HCEC 1CT (cell line): ENCODE results near the gene ZKSCAN1.
A peak's percentile ranks its signal among the peaks of the same experiment; 100 is the strongest.

ENCODE experiments used
- DNase-seq: peaks from one replicate; pipeline ENCODE4 v3.0.0-alpha.2; 2017

Gene ZKSCAN1

GRCh38 chr7:100040575-100040974, 25.2 kb downstream of the ZKSCAN1 start:
- no peak for DNase-seq

GRCh38 chr7:100044718-100045117, 29.3 kb downstream of the ZKSCAN1 start:
- no peak for DNase-seq

DNA sequence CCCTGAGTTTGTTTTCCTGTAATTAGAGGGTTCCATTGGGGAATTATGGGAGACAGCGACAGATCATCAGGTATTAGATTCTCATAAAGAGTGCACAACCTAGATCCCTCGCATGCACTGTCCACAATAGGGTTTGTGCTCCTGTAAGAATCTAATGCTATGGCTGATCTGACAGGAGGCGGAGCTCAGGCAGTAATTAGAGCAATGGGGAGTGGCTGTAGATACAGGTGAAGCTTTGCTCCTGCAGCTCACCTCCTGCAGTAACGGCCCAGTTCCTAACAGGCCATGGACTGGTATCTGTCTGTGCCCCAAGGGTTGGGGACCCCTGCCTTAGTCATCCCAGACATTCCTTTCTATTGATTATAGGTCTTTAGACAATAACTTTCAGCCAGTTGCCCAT, 33.3 kb downstream of the ZKSCAN1 start:
- no peak for DNase-seq

- peak; percentile 75 for DNase-seq
These were observed 34.3 kb downstream of the ZKSCAN1 start, which contains the start of gene ZSCAN21 for GRCh38 chr7:100049441-100050291. Gene ZSCAN21 (plus strand): TSS chr7:100049774. CDS start chr7:100057007, 7,233 bp downstream.

DNA sequence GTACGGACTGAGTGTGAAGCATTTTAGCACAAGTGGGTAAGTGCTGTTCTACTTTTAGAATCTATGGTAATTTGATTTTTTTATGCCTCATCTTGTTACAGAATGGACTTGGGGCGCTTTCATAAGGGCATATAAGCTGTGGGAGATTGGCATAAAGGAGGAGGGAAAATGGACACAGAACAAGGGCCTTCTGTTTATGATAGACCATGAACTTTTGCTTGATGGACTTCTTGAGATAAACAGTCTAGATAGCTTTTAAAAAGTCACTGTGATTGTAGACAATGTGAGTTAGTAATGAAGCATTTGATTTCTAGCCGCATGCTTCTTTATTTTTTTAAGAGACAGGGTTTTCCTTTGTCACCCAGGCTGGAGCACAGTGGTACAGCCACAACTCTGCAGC, 36.2 kb downstream of the ZKSCAN1 start:
- DNase-seq, result no peak

GRCh38 chr7:100053215-100053614, 37.8 kb downstream of the ZKSCAN1 start:
- peak; percentile 81 for DNase-seq

DNA sequence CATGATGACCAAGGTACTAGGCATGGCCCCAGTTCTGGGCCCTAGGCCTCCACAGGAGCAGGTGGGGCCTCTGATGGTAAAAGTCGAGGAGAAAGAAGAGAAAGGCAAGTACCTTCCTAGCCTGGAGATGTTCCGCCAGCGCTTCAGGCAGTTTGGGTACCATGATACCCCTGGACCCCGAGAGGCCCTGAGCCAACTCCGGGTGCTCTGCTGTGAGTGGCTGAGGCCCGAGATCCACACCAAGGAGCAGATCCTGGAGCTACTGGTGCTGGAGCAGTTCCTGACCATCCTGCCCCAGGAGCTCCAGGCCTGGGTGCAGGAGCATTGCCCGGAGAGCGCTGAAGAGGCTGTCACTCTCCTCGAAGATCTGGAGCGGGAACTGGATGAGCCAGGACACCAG, 41.6 kb downstream of the ZKSCAN1 start:
- no peak for DNase-seq

GRCh38 chr7:100059251-100059739, 43.9 kb downstream of the ZKSCAN1 start:
- DNase-seq, result no peak

GRCh38 chr7:100061518-100062193, 46.3 kb downstream of the ZKSCAN1 start:
- DNase-seq, result no peak

DNA sequence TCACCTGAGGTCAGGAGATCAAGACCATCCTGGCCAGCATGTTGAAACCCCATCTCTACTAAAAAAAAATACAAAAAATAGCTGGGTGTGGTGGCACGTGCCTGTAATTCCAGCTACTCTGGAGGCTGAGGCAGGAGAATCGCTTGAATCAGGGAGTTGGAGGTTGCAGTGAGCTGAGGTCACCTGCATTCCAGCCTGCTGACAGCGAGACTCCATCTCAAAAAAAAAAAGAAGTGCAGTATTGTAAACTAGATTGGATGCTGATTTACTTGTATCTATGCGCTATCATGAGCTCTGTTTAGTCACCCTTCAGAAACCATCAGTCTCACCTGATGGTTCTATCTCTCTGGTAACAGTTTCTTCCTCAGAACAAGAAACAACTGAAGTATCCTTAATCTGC, 48.0 kb downstream of the ZKSCAN1 start:
- no peak for DNase-seq

GRCh38 chr7:100064162-100064561, 48.8 kb downstream of the ZKSCAN1 start:
- DNase-seq, result no peak

DNA sequence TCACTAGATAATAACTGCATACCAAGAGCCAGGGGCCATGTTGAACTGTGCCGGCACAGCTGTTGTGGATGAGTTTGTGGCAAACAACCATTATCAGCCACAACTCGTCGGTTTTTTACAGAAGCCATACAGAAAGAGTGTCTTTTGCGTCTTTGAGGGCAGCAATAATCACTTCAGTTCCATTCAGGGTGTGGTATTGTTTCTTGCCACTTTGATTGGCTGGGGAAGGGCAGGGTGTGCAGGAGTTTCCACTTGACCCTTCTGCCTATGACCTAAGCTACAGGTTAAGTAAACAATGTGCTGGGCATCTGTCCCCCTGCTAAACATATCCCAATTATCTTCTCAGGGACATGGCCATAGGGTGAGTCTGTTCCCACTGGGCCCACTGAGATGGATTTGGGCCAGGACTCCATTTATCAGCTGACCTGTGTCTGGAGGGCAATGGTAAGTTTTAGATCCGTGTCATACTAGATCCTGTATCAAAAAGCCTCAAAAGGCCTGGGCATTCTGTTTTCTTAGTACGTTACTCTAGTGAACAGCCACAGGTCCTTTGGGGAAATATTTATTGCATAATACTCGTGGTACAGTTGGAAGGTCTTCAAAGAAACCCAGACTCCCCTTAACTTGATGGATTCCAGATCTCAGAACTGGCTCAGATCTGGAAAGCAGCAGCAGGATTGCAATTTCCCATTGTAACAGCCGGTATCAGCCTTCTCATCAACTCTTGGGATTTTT, 50.2 kb downstream of the ZKSCAN1 start:
- DNase-seq, result peak; percentile 55

DNA sequence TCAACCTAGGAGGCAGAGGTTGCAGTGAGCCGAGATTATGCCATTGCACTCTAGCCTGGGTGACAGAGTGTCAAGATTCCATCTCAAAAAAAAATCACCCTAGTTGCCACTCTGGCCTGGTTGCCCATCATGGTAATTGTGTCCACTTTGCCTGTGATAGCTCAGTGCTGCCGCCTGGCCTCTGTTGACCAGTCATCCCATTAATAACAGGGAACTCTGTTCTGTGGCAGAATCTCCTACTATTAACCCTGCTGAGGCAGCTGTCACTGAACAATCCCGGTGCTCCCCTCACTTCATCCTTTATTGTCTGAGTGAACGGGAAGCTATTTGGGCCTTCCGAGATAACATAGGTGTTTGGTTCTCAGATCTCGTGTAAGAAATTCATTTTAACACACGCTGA, 51.6 kb downstream of the ZKSCAN1 start:
- DNase-seq, result no peak

DNA sequence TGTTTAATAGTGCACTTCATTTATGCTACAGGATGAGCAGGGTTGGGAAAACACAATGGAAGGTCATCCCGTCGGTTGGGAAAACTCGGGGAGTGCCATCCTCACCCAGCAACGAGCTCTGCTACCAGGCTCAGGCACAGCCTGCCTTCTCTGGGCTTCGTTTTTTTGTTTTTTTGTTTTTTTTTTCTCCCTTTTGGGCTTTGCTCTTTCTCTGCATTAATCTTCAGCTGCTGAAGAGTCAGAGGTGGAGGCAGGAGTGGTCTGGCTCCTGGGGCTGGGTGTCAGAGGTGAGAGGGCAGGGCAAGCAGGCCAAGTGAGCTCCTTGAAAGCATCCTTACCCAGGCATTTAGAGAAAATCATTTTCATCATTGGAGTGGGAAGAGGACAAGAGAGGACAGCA, 54.6 kb downstream of the ZKSCAN1 start:
- DNase-seq, result no peak

DNA sequence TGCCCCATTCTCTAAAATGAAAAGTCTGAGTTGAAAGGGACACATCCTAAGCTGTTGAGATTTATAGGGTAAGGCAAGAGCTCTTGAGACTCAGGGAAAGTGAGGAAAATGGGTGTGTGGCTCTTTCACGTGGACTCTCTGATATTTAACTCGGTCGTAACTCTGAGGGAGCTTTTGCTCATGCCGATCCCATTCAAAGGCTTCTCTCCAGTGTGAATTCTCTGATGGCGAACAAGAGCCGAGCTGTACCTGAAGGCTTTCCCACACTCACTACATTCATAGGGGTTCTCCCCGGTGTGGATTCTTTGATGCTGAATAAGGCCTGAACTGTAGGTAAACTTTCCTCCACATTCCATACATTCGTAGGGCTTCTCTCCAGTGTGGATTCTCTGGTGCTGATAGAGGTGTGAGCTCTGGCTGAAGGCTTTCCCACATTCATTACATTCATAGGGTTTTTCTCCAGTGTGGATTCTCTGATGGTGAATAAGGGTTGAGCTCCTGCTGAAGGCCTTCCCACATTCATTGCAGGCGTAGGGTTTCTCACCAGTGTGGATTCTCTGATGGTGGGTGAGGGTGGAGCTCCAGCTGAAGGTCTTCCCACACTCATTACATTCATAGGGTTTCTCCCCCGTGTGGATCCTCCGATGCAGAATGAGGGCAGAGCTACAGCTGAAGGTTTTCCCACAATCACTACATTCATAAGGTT, 55.8 kb downstream of the ZKSCAN1 start:
- no peak for DNase-seq

GRCh38 chr7:100072462-100072861, 57.1 kb downstream of the ZKSCAN1 start:
- no peak for DNase-seq

- no peak for DNase-seq
These were observed 59.4 kb downstream of the ZKSCAN1 start for GRCh38 chr7:100074841-100075240.

DNA sequence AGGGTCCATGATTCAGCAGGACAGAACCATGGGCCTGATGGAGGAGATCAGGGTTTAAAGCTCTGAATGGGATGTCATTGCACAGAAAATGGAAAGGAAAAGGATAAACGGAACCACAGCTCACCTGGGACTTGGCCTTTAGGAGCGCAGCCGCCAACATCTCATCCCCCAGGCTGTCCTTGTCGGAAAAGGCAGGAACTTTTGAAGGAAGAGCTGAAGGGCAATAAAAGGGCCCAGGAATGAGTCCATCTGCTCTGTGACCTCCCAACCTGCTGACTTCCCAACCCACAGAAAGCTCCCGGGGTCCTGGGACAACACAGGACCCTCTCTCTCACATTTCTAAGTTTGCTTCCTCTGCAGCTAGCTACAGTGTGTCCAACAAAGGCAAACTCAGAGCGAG, 60.0 kb downstream of the ZKSCAN1 start:
- no peak for DNase-seq

DNA sequence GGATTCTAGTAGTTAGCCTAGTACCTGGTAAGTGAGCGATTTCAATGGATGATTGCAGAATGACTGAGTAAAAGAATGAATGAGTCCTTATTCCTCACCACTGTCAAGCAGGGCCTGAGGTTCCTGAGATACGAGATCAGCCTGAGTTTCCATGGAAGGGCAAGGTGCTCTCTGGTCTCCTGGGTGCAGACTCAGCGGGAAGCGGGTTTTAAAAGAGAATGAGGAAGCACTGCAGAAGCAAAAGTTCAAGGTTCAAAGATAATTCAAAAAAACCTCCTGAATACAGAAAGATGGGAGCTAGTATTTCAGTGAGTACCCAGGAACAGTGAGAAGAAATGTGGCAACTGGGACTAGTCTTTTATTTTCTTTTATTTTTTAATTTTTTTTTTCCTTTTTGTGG, 61.8 kb downstream of the ZKSCAN1 start:
- no peak for DNase-seq

DNA sequence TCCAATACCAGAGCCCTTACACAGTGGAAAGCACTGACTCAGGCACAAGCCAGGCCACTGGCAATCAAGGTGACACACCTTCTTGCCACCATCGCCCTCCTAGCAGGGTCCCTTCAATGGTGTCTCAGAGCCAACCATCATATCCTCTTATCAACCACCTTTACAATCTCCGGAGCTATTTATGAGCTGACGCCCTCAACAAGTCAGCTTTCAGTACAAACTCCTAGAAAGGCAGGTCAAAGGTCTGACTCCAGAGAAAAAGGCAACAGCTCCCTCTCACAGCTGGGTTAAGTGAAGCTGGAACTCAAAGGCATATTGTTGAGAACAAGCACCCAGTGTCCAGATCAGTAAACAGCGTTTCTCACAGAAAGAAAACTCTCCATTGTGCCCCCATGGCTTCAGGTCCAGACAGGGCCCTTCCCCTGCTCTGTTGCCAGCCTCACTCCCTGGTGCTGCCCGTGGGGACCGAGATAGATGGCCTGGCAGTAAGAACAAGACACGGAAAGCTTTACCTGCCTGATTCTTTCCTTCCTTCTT, 63.7 kb downstream of the ZKSCAN1 start:
- no peak for DNase-seq

- DNase-seq, result no peak
These were observed 65.6 kb downstream of the ZKSCAN1 start for GRCh38 chr7:100080907-100081534.

DNA sequence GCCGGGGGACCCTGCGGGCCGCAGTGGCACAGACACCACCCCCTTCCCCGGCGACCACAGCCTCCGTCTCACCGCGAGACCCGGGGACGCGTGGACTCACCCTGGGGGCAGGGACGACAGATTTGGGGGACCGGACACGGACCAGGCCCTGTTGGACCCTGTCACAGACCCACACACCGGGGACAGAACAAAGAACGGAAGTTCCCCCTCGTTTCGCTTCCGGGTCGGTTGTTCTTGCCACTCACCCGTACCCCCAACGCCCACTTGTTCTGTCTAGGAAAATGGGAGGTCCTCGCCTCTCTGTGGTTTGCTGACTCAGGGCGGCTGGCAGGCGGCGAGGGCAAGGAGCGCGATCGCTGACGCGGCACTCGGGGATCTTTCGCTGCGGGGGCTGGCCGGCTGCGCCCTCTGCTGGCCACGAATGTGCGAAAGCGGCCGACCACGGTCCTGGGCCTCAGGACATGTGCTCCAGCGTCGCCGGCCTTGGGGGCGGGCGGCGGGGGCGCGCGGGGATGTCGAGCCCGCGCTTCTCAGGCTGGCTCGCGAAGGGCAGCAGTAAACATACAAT, 66.2 kb downstream of the ZKSCAN1 start, which contains the start of gene ZNF3:
TSS of gene ZNF3 (minus strand) at position 189 of the 568 bp plus-strand sequence. CDS start 4,366 bp downstream, outside the sequence.
- peak; percentile 98 for DNase-seq
